ENCODE results near the gene ANKRD24. TPM values are rescaled to one million over a fixed set of nuclear protein-coding genes. Genes with fewer than 3 reads are reported as not detected.
"Not testable (repeated sequence)": the region's sequence is repeated elsewhere in the genome, so short reads cannot be mapped to it uniquely, and the experiment has no call there.

Gene ANKRD24
- total and polyA plus RNA-seq, 9 donors: 0.45 to 1.3 (median 1.2) TPM

DNA sequence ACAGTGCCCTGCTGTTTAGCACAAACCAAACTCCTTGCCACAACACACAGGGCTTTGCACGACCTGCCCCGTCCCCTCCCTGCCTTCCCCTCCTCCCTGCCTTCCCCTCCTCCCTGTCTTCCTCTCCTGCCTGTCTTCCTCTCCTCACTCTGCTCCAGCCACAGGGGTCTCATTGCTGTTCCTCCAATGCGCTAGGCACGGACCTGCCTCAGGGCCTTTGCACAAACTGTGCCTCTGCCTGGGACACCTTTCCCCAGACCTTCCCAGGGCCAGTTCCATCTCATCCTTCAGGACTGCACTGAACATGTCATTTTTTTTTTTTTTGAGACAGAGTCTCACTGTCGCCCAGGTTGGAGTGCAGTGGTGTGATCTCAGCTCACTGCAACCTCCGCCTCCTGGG lies 30.9 kb upstream of the ANKRD24 start:
- Histone ChIP-seq H3K36me3 (no peaks in the 10 kb centered on the region), H3K27me3 (no peaks in the 10 kb centered on the region), H3K27ac (no peak overlapping the region), H3K9me3 (no peaks in the 10 kb centered on the region), H3K4me3 (no peak overlapping the region), H3K4me1 (ENCODE audit: insufficient read depth) (no peaks in the 10 kb centered on the region)
- no peak for DNase-seq
- intact Hi-C loops (cut with DNase I): no loop called here
- 63 to 69% (median 69%) methylated on average over 6 of the region's 6 CpGs for WGBS, 3 donors
- no peak for TF ChIP-seq CTCF (IDR thresholded peaks at IDR 0.05)
- no peak for TF ChIP-seq EP300 (IDR thresholded peaks at IDR 0.05)
- TF ChIP-seq POLR2A (IDR thresholded peaks at IDR 0.05): no peak

GRCh38 chr19:4152241-4152998 lies 30.1 kb upstream of the ANKRD24 start:
- no peak for TF ChIP-seq CTCF (IDR thresholded peaks at IDR 0.05)
- no peak for TF ChIP-seq POLR2A (IDR thresholded peaks at IDR 0.05)
- no peak for TF ChIP-seq EP300 (IDR thresholded peaks at IDR 0.05)
- DNase-seq: no peak
- Histone ChIP-seq H3K36me3 (no peaks in the 10 kb centered on the region), H3K4me1 (ENCODE audit: insufficient read depth) (no peaks in the 10 kb centered on the region), H3K27me3 (no peaks in the 10 kb centered on the region), H3K4me3 (no peak overlapping the region), H3K9me3 (no peaks in the 10 kb centered on the region), H3K27ac (no peak overlapping the region)
- intact Hi-C loops (cut with DNase I): no loop called here
- whole genome bisulfite sequencing, 3 donors: 61 to 72% (median 63%) methylated on average over 10 of the region's 10 CpGs

DNA sequence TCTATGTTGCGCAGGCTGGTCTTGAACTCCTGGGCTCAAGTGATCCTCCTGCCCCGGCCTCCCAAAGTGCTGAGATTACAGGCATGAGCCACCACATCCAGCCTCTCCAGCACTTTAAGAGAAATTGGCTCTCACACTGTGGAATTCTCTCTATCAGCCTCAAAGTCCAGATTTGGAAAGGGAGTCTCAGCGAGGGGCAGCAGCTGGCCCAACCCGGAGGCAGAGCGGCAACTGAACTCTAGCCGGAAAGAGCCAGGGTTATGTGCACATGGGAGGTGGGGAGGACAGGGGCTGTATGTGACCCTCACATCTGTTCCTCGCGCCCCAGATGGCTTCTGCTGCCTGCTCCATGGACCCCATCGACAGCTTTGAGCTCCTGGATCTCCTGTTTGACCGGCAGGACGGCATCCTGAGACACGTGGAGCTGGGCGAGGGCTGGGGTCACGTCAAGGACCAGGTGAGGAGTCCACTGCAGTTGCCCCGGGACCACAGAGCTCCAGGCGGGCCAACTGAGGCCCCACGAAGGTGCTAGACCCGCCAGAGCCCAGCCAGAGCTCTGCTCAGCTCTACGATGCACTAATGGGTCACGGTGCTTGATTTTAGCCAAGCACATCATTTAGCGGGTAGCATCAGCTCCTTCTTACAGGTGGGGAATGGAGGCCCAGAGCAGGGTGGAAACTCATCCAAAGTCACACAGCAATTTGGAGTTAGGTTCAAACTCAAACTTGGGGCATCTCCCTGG lies 27.7 kb upstream of the ANKRD24 start:
- TF ChIP-seq EP300 (IDR thresholded peaks at IDR 0.05) (no peak), POLR2A (IDR thresholded peaks at IDR 0.05) (no peak), CTCF (IDR thresholded peaks at IDR 0.05) (no peak)
- no peaks in the 10 kb centered on the region for H3K4me1 ChIP-seq (ENCODE audit: insufficient read depth)
- H3K9me3 ChIP-seq: no peaks in the 10 kb centered on the region
- H3K4me3 ChIP-seq: no peak overlapping the region
- no peaks in the 10 kb centered on the region for H3K27me3 ChIP-seq
- intact Hi-C loops (cut with DNase I): no loop called here
- DNase-seq: no peak
- WGBS, 3 donors: 53 to 65% (median 55%) methylated on average over 21 of the region's 21 CpGs
- H3K27ac ChIP-seq: no peak overlapping the region
- H3K36me3 ChIP-seq: no peaks in the 10 kb centered on the region

GRCh38 chr19:4157164-4157563 lies 25.3 kb upstream of the ANKRD24 start:
- no peak for TF ChIP-seq EP300 (IDR thresholded peaks at IDR 0.05)
- no peak for DNase-seq
- no peak overlapping the region for H3K4me3 ChIP-seq
- intact Hi-C loops (cut with DNase I): no loop called here
- no peak overlapping the region for H3K27ac ChIP-seq
- no peaks in the 10 kb centered on the region for H3K4me1 ChIP-seq (ENCODE audit: insufficient read depth)
- no peaks in the 10 kb centered on the region for H3K36me3 ChIP-seq
- H3K9me3 ChIP-seq: no peaks in the 10 kb centered on the region
- WGBS, 3 donors: 38 to 47% (median 43%) methylated on average over 6 of the region's 6 CpGs
- H3K27me3 ChIP-seq: no peaks in the 10 kb centered on the region

DNA sequence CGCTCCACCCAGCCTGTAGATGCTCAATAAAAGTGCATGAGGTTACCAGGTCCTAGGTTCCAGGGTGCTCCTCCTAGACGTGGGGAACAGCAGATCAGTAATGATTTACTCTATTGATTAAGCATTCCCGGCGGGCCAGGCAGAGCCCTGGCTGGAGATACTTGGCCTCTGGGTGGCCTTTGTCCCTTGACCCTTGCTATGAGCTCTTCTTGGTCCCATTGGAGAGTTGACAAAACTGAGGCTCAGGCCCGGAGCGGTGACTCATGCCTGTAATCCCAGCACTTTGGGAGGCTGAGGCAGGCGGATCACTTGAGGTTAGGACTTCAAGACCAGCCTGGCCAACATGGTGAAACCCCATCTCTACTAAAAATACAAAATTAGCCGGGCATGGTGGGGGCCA lies 24.5 kb upstream of the ANKRD24 start:
- H3K4me3 ChIP-seq; DNase-seq; H3K27ac ChIP-seq; H3K27me3 ChIP-seq; intact Hi-C loops (cut with DNase I); H3K36me3 ChIP-seq; H3K9me3 ChIP-seq; H3K4me1 ChIP-seq (ENCODE audit: insufficient read depth): not testable (repeated sequence)
- WGBS, 3 donors: 59 to 71% (median 59%) methylated on average over 8 of the region's 8 CpGs

Measured in ovary (tissue), 9 donors.